ENCODE results near the gene TRIM27.
"Not testable (repeated sequence)": the region's sequence is repeated elsewhere in the genome, so short reads cannot be mapped to it uniquely, and the experiment has no call there.

TRIM27 gene

GRCh38 chr6:28943557-28944411 is 20.0 kb upstream of the TRIM27 start:
- Histone ChIP-seq H3K9me3 (no peaks in the 10 kb centered on the region), H3K9ac (peak overlapping the region; percentile 66), H3K4me2 (peak overlapping the region; percentile 71), H3K36me3 (no peaks in the 10 kb centered on the region), H3K27ac (peak overlapping the region; percentile 16), H3K4me1 (peaks cover 28% of the 10 kb centered on the region), H4K20me1 (no peaks in the 10 kb centered on the region), H3K4me3 (peak overlapping the region; percentile 67), H3K27me3 (no peaks in the 10 kb centered on the region)
- no peak for TF ChIP-seq Cebpa-rat (IDR thresholded peaks at IDR 0.05)

DNA sequence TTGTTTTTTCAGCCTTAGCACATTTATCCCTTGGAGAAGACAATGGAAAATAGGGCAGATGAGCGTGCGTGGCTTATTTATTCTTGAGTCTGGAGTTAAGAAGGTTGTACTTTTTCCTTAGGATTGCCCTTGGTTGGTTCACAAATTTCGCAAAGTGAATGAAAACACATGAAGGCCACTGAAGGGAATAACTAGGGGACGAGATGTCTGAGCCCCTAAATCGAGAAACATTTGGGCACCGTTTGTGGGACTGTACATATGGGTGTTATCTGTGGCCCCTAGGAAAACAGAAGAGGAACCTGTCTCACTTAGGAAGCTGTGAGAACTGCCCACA is 19.4 kb upstream of the TRIM27 start:
- Histone ChIP-seq H4K20me1 (no peaks in the 10 kb centered on the region), H3K27ac (no peak overlapping the region), H3K9ac (no peak overlapping the region), H3K9me3 (no peaks in the 10 kb centered on the region), H3K36me3 (no peaks in the 10 kb centered on the region), H3K4me3 (peak overlapping the region; percentile 67), H3K4me2 (peak overlapping the region; percentile 71), H3K27me3 (no peaks in the 10 kb centered on the region), H3K4me1 (peaks cover 28% of the 10 kb centered on the region)
- no peak for TF ChIP-seq Cebpa-rat (IDR thresholded peaks at IDR 0.05)

- Histone ChIP-seq H3K4me1 (peaks cover 28% of the 10 kb centered on the region), H3K27me3 (no peaks in the 10 kb centered on the region), H3K9ac (peak overlapping the region; percentile 72), H3K4me3 (peak overlapping the region; percentile 71), H3K9me3 (no peaks in the 10 kb centered on the region), H3K27ac (no peak overlapping the region), H3K36me3 (no peaks in the 10 kb centered on the region), H3K4me2 (peak overlapping the region; percentile 83), H4K20me1 (no peaks in the 10 kb centered on the region)
- TF ChIP-seq Cebpa-rat (IDR thresholded peaks at IDR 0.05) = no peak
Observed at GRCh38 chr6:28941684-28942448, 18.1 kb upstream of the TRIM27 start.

DNA sequence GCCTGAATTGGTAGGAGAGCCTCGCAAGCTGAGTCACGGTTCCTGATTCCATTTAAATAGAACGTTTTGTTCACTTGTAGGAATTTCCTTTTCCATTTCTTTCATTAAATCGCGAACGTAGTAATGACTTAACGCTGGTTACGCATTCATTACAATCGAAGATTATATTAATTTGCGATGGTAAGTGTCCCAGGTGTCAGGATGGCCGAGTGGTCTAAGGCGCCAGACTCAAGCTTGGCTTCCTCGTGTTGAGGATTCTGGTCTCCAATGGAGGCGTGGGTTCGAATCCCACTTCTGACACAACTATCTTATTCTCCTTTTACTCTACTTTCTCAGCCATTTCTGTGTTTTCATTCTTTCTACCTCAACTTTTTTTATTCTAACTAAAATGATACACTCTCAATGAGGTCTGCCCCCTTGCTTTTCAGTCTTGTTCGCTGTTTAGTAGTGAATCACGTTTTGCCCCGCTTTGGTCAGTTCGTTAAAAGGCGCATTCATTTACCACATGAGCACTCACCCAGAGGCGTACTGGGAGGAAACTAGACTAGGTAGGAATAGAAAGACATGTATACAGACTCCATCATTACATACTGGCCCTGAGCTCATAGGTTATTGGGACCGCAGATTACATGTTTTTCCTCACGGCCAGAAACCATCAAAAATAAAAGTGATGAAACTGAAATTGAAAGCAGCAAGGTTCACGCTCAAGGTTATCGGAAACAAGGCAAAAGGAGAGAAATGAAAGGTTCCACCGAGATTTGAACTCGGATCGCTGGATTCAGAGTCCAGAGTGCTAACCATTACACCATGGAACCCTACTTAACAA is 17.3 kb upstream of the TRIM27 start:
- peak overlapping the region; percentile 72 for H3K9ac ChIP-seq
- no peaks in the 10 kb centered on the region for H3K36me3 ChIP-seq
- peak overlapping the region; percentile 83 for H3K4me2 ChIP-seq
- no peak for TF ChIP-seq Cebpa-rat (IDR thresholded peaks at IDR 0.05)
- peak overlapping the region; percentile 52 for H3K27ac ChIP-seq
- no peaks in the 10 kb centered on the region for H4K20me1 ChIP-seq
- peaks cover 28% of the 10 kb centered on the region for H3K4me1 ChIP-seq
- H3K27me3 ChIP-seq = no peaks in the 10 kb centered on the region
- peak overlapping the region; percentile 71 for H3K4me3 ChIP-seq
- H3K9me3 ChIP-seq = no peaks in the 10 kb centered on the region

DNA sequence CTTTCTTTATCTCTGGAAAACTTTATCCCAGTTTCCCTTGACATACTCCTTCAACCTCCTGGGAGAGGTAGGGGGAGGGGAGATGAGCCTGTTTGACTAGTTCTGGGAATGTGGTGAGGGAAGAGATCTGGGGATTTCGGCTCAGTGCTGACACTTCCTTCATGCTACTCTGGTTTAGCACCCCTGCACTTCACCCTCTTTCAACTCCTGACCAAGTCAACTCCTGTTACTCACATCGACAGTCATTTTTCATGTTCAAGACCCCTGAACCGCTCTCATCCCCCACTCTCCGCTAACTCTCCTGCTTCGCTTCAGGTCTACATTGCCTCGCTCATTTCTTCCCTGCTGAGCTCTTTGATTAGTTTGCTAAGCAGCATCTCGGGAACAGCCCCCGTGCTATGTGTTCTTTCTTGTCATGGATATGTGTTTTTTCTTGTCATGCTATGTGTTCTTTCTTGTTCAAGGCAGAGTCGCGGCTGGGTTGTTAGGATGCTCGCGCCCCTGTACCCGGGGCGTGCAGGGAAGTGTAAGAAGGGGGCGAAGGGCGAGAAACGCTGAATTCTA is 16.6 kb upstream of the TRIM27 start:
- Histone ChIP-seq H3K4me3 (peak overlapping the region; percentile 71), H3K9ac (peak overlapping the region; percentile 72), H3K4me1 (peaks cover 28% of the 10 kb centered on the region), H3K27ac (peak overlapping the region; percentile 52), H3K27me3 (no peaks in the 10 kb centered on the region), H3K4me2 (peak overlapping the region; percentile 83), H3K36me3 (no peaks in the 10 kb centered on the region), H4K20me1 (no peaks in the 10 kb centered on the region), H3K9me3 (no peaks in the 10 kb centered on the region)
- TF ChIP-seq Cebpa-rat (IDR thresholded peaks at IDR 0.05) = no peak

DNA sequence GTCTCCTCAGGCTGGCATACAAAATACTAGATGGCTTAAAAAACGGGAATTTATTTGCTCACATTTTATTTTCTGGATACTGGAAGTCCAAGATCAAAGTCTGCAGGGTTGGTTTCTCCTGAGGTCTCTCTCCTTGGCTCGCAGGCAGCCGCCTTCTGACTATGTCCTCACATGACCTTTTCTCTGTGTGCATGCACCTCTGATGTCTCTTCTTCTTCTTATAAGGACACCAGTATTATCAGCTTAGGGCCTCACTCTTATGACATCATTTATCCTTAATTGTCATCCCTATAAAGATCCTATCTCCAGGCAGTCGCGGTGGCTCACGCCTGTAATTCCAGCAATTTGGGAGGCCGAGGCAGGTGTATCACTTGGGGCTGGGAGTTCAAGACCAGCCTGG is 9.3 kb upstream of the TRIM27 start:
- no peaks in the 10 kb centered on the region for H4K20me1 ChIP-seq
- H3K27me3 ChIP-seq = no peaks in the 10 kb centered on the region
- no peaks in the 10 kb centered on the region for H3K9me3 ChIP-seq
- TF ChIP-seq Cebpa-rat (IDR thresholded peaks at IDR 0.05) = no peak
- no peak overlapping the region for H3K9ac ChIP-seq
- H3K36me3 ChIP-seq = no peaks in the 10 kb centered on the region
- H3K4me1 ChIP-seq = no peaks in the 10 kb centered on the region
- no peak overlapping the region for H3K4me2 ChIP-seq
- no peak overlapping the region for H3K27ac ChIP-seq
- H3K4me3 ChIP-seq = no peak overlapping the region

- no peak for TF ChIP-seq Cebpa-rat (IDR thresholded peaks at IDR 0.05)
- Histone ChIP-seq H3K36me3 (no peaks in the 10 kb centered on the region), H3K9ac (no peak overlapping the region), H3K27ac (no peak overlapping the region), H3K27me3 (no peaks in the 10 kb centered on the region), H4K20me1 (no peaks in the 10 kb centered on the region), H3K4me3 (no peak overlapping the region), H3K9me3 (no peaks in the 10 kb centered on the region), H3K4me1 (peaks cover under 1% of the 10 kb centered on the region; the same call in 1 of the 2 replicates), H3K4me2 (no peak overlapping the region)
Observed at GRCh38 chr6:28929887-28930620, 6.3 kb upstream of the TRIM27 start.

DNA sequence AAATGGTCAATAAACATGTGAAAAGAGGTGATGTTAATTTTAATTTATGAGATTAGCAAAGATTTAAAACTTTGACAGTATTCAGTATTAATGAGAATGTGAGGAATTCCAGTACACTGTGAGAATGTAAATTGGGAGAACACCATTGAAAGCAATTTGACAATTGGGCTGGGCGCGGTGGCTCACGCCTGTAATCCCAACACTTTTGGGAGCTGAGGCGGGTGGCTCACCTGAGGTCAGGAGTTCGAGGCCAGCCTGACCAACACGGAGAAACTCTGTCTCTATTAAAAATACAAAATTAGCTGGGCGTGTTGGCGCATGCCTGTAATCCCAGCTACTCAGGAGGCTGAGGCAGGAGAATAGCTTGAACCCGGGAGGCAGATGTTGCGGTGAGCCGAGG is 5.6 kb upstream of the TRIM27 start:
- not testable (repeated sequence) for H3K9me3 ChIP-seq, H4K20me1 ChIP-seq, H3K27ac ChIP-seq, H3K36me3 ChIP-seq, H3K4me3 ChIP-seq, H3K9ac ChIP-seq, H3K27me3 ChIP-seq, H3K4me2 ChIP-seq, H3K4me1 ChIP-seq

DNA sequence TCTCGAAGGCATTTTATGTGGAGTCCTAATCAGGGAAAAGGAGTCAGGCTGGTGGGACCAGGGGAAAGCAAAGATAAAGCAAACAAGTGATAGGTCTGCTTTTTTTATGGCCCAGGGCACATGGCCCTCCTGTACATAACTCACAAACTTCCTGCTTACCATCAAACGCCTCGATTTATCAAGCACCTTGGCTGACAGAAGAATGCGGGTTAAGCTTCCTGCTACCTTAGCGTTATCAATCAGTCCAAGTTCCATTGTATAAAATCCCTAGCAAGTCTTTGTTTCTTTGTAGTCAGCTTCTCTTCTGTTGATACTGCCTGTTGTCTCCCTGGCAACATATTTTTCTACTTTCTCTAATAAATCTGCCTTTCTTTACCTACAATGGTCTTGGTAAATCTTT is 4.1 kb upstream of the TRIM27 start:
- no peak overlapping the region for H3K4me3 ChIP-seq
- peaks cover 9% of the 10 kb centered on the region; the same call in 1 of the 2 replicates for H3K4me1 ChIP-seq
- H3K27ac ChIP-seq = no peak overlapping the region
- no peak for TF ChIP-seq Cebpa-rat (IDR thresholded peaks at IDR 0.05)
- H3K9me3 ChIP-seq = no peaks in the 10 kb centered on the region
- H3K36me3 ChIP-seq = no peaks in the 10 kb centered on the region
- no peaks in the 10 kb centered on the region for H4K20me1 ChIP-seq
- no peak overlapping the region for H3K4me2 ChIP-seq
- no peaks in the 10 kb centered on the region for H3K27me3 ChIP-seq
- H3K9ac ChIP-seq = no peak overlapping the region
